SU-DHL-6 (cell line): ENCODE data around the gene DICER1.

Experiments
- H2AFZ ChIP-seq: fragments of 200-600 bp; sonication (generic); 2 replicates; pipeline ENCODE4 v1.6.1; 2014; ENCODE audit warnings: low read depth, mild to moderate bottlenecking, moderate library complexity, mixed read lengths, antibody characterized with exemption, low read length; ENCODE audit not compliant: severe bottlenecking
- H3F3A ChIP-seq: fragments of 200-600 bp; shearing (Covaris generic); 2 replicates; pipeline ENCODE4 v1.6.0; 2016; ENCODE audit warnings: antibody characterized with exemption, mild to moderate bottlenecking; ENCODE audit not compliant: insufficient read depth
- H3K27ac ChIP-seq: fragments of 200-600 bp; sonication (generic); 2 replicates; pipeline ENCODE4 v1.5.1; 2016; ENCODE audit warnings: low read depth, mild to moderate bottlenecking, low read length, moderate library complexity, mixed read lengths
- H3K27me3 ChIP-seq: fragments of 200-600 bp; sonication (generic), shearing (Covaris generic); 2 replicates; pipeline ENCODE4 v1.6.0; 2014; ENCODE audit warnings: mild to moderate bottlenecking, low read length
- H3K36me3 ChIP-seq: fragments of 200-600 bp; sonication (generic); 2 replicates; pipeline ENCODE4 v1.6.1; 2014; ENCODE audit warnings: mild to moderate bottlenecking, low read length, mixed read lengths
- H3K4me2 ChIP-seq: fragments of 300-600, 200-600 bp; shearing (Covaris generic), sonication (generic); 2 replicates; pipeline ENCODE4 v1.6.0; 2014; ENCODE audit warnings: low read length, low read depth, mild to moderate bottlenecking; ENCODE audit not compliant: poor library complexity, severe bottlenecking
- H3K4me3 ChIP-seq: fragments of 200-600 bp; sonication (generic); 2 replicates; pipeline ENCODE4 v1.5.1; 2014; ENCODE audit warnings: antibody characterized with exemption, low read length, mild to moderate bottlenecking, mixed read lengths; ENCODE audit not compliant: insufficient read depth, poor library complexity, severe bottlenecking
- H3K79me2 ChIP-seq: fragments of 200-600 bp; sonication (generic); 2 replicates; pipeline ENCODE4 v1.6.1; 2014; ENCODE audit warnings: mild to moderate bottlenecking, low read length, moderate library complexity; ENCODE audit not compliant: insufficient read depth
- H3K9ac ChIP-seq: fragments of 200-600 bp; sonication (generic); 2 replicates; pipeline ENCODE4 v1.7.0; 2014; ENCODE audit warnings: mild to moderate bottlenecking, low read length
- H3K9me2 ChIP-seq: fragments of 200-600 bp; sonication (generic); replicated peaks from 2 replicates; pipeline ENCODE4 v1.6.1; 2014; ENCODE audit warnings: low read length; ENCODE audit not compliant: insufficient read depth
- H3K9me3 ChIP-seq: fragments of 200-600 bp; sonication (generic); 2 replicates; pipeline ENCODE4 v1.6.1; 2014; ENCODE audit warnings: low read length, mixed read lengths; ENCODE audit not compliant: insufficient read depth
- H4K20me1 ChIP-seq: fragments of 200-600 bp; sonication (generic); 2 replicates; pipeline ENCODE4 v1.6.1; 2014; ENCODE audit warnings: low read depth, mild to moderate bottlenecking, antibody characterized with exemption, low read length, moderate library complexity, mixed read lengths
- CTCF ChIP-seq: fragments of 200-600 bp; sonication (generic); IDR thresholded peaks from one replicate; pipeline ENCODE4 v1.5.1; 2017; ENCODE audit warnings: antibody characterized with exemption, mild to moderate bottlenecking, low read length, moderate library complexity; ENCODE audit not compliant: insufficient read depth, poor library complexity, severe bottlenecking
- EZH2phosphoT487 ChIP-seq: fragments of 200-600 bp; sonication (generic), shearing (Covaris generic); conservative IDR thresholded peaks from 2 replicates; pipeline ENCODE4 v1.6.1; 2018; ENCODE audit warnings: mild to moderate bottlenecking, antibody characterized with exemption, low read length, moderate library complexity, mixed read lengths

DICER1 gene

GRCh38 chr14:95190857-95191256 lies 33.5 kb upstream of the DICER1 start:
- Histone ChIP-seq H3K36me3 (no peaks in the 10 kb centered on the region), H3K4me3 (no peak overlapping the region), H3K9me3 (no peaks in the 10 kb centered on the region), H3K79me2 (no peaks in the 10 kb centered on the region), H3K9me2 (no peaks in the 10 kb centered on the region), H3K27me3 (no peaks in the 10 kb centered on the region), H2AFZ (no peak overlapping the region), H3K9ac (no peak overlapping the region), H3K27ac (no peak overlapping the region), H3K4me2 (no peak overlapping the region), H3F3A (no peaks in the 10 kb centered on the region), H4K20me1 (no peaks in the 10 kb centered on the region)
- no peak for TF ChIP-seq CTCF
- TF ChIP-seq EZH2phosphoT487, result no peak

- H3K27me3 ChIP-seq, result no peaks in the 10 kb centered on the region
- H3K36me3 ChIP-seq, result no peaks in the 10 kb centered on the region
- TF ChIP-seq CTCF (no peak), EZH2phosphoT487 (no peak)
- no peak overlapping the region for H3K4me3 ChIP-seq
- H3K79me2 ChIP-seq, result no peaks in the 10 kb centered on the region
- H2AFZ ChIP-seq, result no peak overlapping the region
- no peaks in the 10 kb centered on the region for H4K20me1 ChIP-seq
- no peak overlapping the region for H3K27ac ChIP-seq
- no peaks in the 10 kb centered on the region for H3K9me2 ChIP-seq
- no peak overlapping the region for H3K4me2 ChIP-seq
- no peak overlapping the region for H3K9ac ChIP-seq
- no peaks in the 10 kb centered on the region for H3F3A ChIP-seq
- no peaks in the 10 kb centered on the region for H3K9me3 ChIP-seq
Observed at GRCh38 chr14:95190346-95190840, 33.1 kb upstream of the DICER1 start.

DNA sequence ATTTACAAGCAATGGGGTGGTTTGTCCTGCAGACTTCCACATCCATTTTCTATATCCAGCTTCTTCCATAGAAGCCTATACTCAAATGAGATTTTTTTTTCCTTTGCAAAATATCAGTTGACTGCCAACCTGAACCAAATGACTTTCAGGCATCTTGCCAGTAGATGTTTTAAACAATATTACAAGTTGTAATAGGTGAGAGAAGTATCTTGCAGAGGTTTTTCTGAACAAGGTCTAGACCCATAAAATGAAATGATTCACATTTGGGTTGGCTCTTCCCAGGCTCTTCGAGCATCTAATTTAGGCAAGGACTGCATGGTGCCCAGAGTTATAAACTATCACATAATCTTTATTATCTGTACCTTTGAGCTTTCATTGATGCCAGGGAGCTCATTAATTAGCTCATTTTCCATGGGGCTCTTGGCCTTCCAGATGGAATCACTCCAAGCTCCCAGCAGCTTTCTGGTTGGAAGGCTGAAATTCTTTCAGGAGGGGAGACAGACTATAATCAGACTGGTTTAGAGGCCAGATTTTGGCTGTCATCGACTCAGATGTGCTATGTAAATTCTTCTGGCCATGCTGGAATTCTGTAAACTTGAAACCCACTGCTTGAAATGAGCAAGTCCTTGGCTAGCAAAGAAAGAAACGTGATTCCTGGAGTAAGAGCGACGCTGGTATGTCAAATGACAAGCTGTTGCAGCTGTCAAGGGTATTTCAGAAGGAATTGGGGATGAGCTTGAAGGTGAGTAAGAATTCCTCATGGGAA lies 32.2 kb upstream of the DICER1 start:
- Histone ChIP-seq H2AFZ (no peak overlapping the region), H3K27ac (no peak overlapping the region), H3F3A (no peaks in the 10 kb centered on the region), H3K4me3 (no peak overlapping the region), H3K9me3 (no peaks in the 10 kb centered on the region), H3K36me3 (no peaks in the 10 kb centered on the region), H3K27me3 (no peaks in the 10 kb centered on the region), H3K9me2 (no peaks in the 10 kb centered on the region), H4K20me1 (no peaks in the 10 kb centered on the region), H3K9ac (no peak overlapping the region), H3K4me2 (no peak overlapping the region), H3K79me2 (no peaks in the 10 kb centered on the region)
- TF ChIP-seq EZH2phosphoT487 (no peak), CTCF (no peak)
